ENCODE measurements around the gene WASF1.

WASF1 gene

GRCh38 chr6:110196874-110197273, 17.4 kb upstream of the WASF1 start:
- Histone ChIP-seq H3K4me1 (ENCODE audit: control insufficient read depth in 5 of 5, insufficient read depth in 5 of 5, low read length in 5 of 5) (peaks cover 0 to 3% (median 0%) of the 10 kb centered on the region in 5 donors), H3K27me3 (ENCODE audit: control insufficient read depth in 5 of 5, insufficient read depth in 4 of 5, low read length in 5 of 5) (no peaks in the 10 kb centered on the region), H3K9me3 (ENCODE audit: control insufficient read depth in 5 of 5, low read length in 5 of 5) (no peaks in the 10 kb centered on the region)

GRCh38 chr6:110195639-110196038, 16.2 kb upstream of the WASF1 start:
- Histone ChIP-seq H3K4me3 (ENCODE audit: low read depth in 1 of 5, low read length in 5 of 5) (no peak overlapping the region), H3K36me3 (ENCODE audit: control insufficient read depth in 5 of 5, insufficient read depth in 5 of 5, low read length in 5 of 5) (peaks cover 9 to 14% (median 9%) of the 10 kb centered on the region in 5 donors), H3K4me1 (ENCODE audit: control insufficient read depth in 5 of 5, insufficient read depth in 5 of 5, low read length in 5 of 5) (peaks cover 0 to 12% (median 0%) of the 10 kb centered on the region in 5 donors), H3K27ac (ENCODE audit: low read depth, low read length) (no peak overlapping the region), H3K9me3 (ENCODE audit: control insufficient read depth in 5 of 5, low read length in 5 of 5) (no peaks in the 10 kb centered on the region), H3K9ac (ENCODE audit: low read length in 5 of 5) (no peak overlapping the region), H3K27me3 (ENCODE audit: control insufficient read depth in 5 of 5, insufficient read depth in 4 of 5, low read length in 5 of 5) (no peaks in the 10 kb centered on the region)

More at GRCh38 chr6:110196874-110197273, 17.4 kb upstream of the WASF1 start:
- Histone ChIP-seq H3K36me3 (ENCODE audit: control insufficient read depth in 5 of 5, insufficient read depth in 5 of 5, low read length in 5 of 5) (peaks cover 9 to 14% (median 9%) of the 10 kb centered on the region in 5 donors), H3K27ac (ENCODE audit: low read depth, low read length) (no peak overlapping the region), H3K4me3 (ENCODE audit: low read depth in 1 of 5, low read length in 5 of 5) (no peak overlapping the region), H3K9ac (ENCODE audit: low read length in 5 of 5) (no peak overlapping the region)

GRCh38 chr6:110191477-110191876, 12.0 kb upstream of the WASF1 start:
- no peak overlapping the region for H3K27ac ChIP-seq (ENCODE audit: low read depth, low read length)
- H3K4me3 ChIP-seq (ENCODE audit: low read depth in 1 of 5, low read length in 5 of 5): no peak overlapping the region
- peaks cover 0 to 15% (median 0%) of the 10 kb centered on the region in 5 donors for H3K4me1 ChIP-seq (ENCODE audit: control insufficient read depth in 5 of 5, insufficient read depth in 5 of 5, low read length in 5 of 5)

GRCh38 chr6:110190726-110191125, 11.3 kb upstream of the WASF1 start:
- no peaks in the 10 kb centered on the region for H3K27me3 ChIP-seq (ENCODE audit: control insufficient read depth in 5 of 5, insufficient read depth in 4 of 5, low read length in 5 of 5)
- H3K36me3 ChIP-seq (ENCODE audit: control insufficient read depth in 5 of 5, insufficient read depth in 5 of 5, low read length in 5 of 5): peaks cover 9 to 10% (median 9%) of the 10 kb centered on the region in 5 donors
- H3K4me3 ChIP-seq (ENCODE audit: low read depth in 1 of 5, low read length in 5 of 5): no peak overlapping the region
- H3K9ac ChIP-seq (ENCODE audit: low read length in 5 of 5): no peak overlapping the region
- no peaks in the 10 kb centered on the region for H3K9me3 ChIP-seq (ENCODE audit: control insufficient read depth in 5 of 5, low read length in 5 of 5)
- H3K27ac ChIP-seq (ENCODE audit: low read depth, low read length): no peak overlapping the region
- H3K4me1 ChIP-seq (ENCODE audit: control insufficient read depth in 5 of 5, insufficient read depth in 5 of 5, low read length in 5 of 5): peaks cover 0 to 17% (median 0%) of the 10 kb centered on the region in 5 donors

More at GRCh38 chr6:110191477-110191876, 12.0 kb upstream of the WASF1 start:
- peaks cover 9 to 10% (median 9%) of the 10 kb centered on the region in 5 donors for H3K36me3 ChIP-seq (ENCODE audit: control insufficient read depth in 5 of 5, insufficient read depth in 5 of 5, low read length in 5 of 5)
- H3K9ac ChIP-seq (ENCODE audit: low read length in 5 of 5): no peak overlapping the region
- H3K9me3 ChIP-seq (ENCODE audit: control insufficient read depth in 5 of 5, low read length in 5 of 5): no peaks in the 10 kb centered on the region
- H3K27me3 ChIP-seq (ENCODE audit: control insufficient read depth in 5 of 5, insufficient read depth in 4 of 5, low read length in 5 of 5): no peaks in the 10 kb centered on the region

GRCh38 chr6:110188791-110189190, 9.3 kb upstream of the WASF1 start:
- H3K36me3 ChIP-seq (ENCODE audit: control insufficient read depth in 5 of 5, insufficient read depth in 5 of 5, low read length in 5 of 5): peaks cover 2 to 4% (median 3%) of the 10 kb centered on the region in 5 donors
- no peaks in the 10 kb centered on the region for H3K9me3 ChIP-seq (ENCODE audit: control insufficient read depth in 5 of 5, low read length in 5 of 5)
- no peak overlapping the region for H3K4me3 ChIP-seq (ENCODE audit: low read depth in 1 of 5, low read length in 5 of 5)
- no peaks in the 10 kb centered on the region for H3K27me3 ChIP-seq (ENCODE audit: control insufficient read depth in 5 of 5, insufficient read depth in 4 of 5, low read length in 5 of 5)
- peaks cover 0 to 22% (median 10%) of the 10 kb centered on the region in 5 donors for H3K4me1 ChIP-seq (ENCODE audit: control insufficient read depth in 5 of 5, insufficient read depth in 5 of 5, low read length in 5 of 5)
- no peak overlapping the region for H3K27ac ChIP-seq (ENCODE audit: low read depth, low read length)
- H3K9ac ChIP-seq (ENCODE audit: low read length in 5 of 5): no peak overlapping the region

GRCh38 chr6:110185879-110186278, 6.4 kb upstream of the WASF1 start:
- Histone ChIP-seq H3K27me3 (ENCODE audit: control insufficient read depth in 5 of 5, insufficient read depth in 4 of 5, low read length in 5 of 5) (no peaks in the 10 kb centered on the region), H3K27ac (ENCODE audit: low read depth, low read length) (no peak overlapping the region), H3K4me1 (ENCODE audit: control insufficient read depth in 5 of 5, insufficient read depth in 5 of 5, low read length in 5 of 5) (peaks cover 3 to 36% (median 35%) of the 10 kb centered on the region in 5 donors), H3K9ac (ENCODE audit: low read length in 5 of 5) (no peak overlapping the region), H3K4me3 (ENCODE audit: low read depth in 1 of 5, low read length in 5 of 5) (no peak overlapping the region), H3K9me3 (ENCODE audit: control insufficient read depth in 5 of 5, low read length in 5 of 5) (no peaks in the 10 kb centered on the region), H3K36me3 (ENCODE audit: control insufficient read depth in 5 of 5, insufficient read depth in 5 of 5, low read length in 5 of 5) (no peaks in the 10 kb centered on the region)

GRCh38 chr6:110183292-110183885, 3.9 kb upstream of the WASF1 start:
- no peaks in the 10 kb centered on the region for H3K27me3 ChIP-seq (ENCODE audit: control insufficient read depth in 5 of 5, insufficient read depth in 4 of 5, low read length in 5 of 5)
- peaks cover 3 to 56% (median 44%) of the 10 kb centered on the region in 5 donors for H3K4me1 ChIP-seq (ENCODE audit: control insufficient read depth in 5 of 5, insufficient read depth in 5 of 5, low read length in 5 of 5)
- H3K27ac ChIP-seq (ENCODE audit: low read depth, low read length): no peak overlapping the region
- no peaks in the 10 kb centered on the region for H3K9me3 ChIP-seq (ENCODE audit: control insufficient read depth in 5 of 5, low read length in 5 of 5)
- H3K9ac ChIP-seq (ENCODE audit: low read length in 5 of 5): no peak overlapping the region
- H3K36me3 ChIP-seq (ENCODE audit: control insufficient read depth in 5 of 5, insufficient read depth in 5 of 5, low read length in 5 of 5): no peaks in the 10 kb centered on the region
- H3K4me3 ChIP-seq (ENCODE audit: low read depth in 1 of 5, low read length in 5 of 5): no peak overlapping the region

GRCh38 chr6:110181131-110182030, 1.9 kb upstream of the WASF1 start:
- Histone ChIP-seq H3K27ac (ENCODE audit: low read depth, low read length) (peak overlapping the region; percentile 79), H3K27me3 (ENCODE audit: control insufficient read depth in 5 of 5, insufficient read depth in 4 of 5, low read length in 5 of 5) (no peaks in the 10 kb centered on the region), H3K36me3 (ENCODE audit: control insufficient read depth in 5 of 5, insufficient read depth in 5 of 5, low read length in 5 of 5) (no peaks in the 10 kb centered on the region), H3K9me3 (ENCODE audit: control insufficient read depth in 5 of 5, low read length in 5 of 5) (no peaks in the 10 kb centered on the region), H3K4me3 (ENCODE audit: low read depth in 1 of 5, low read length in 5 of 5) (peak overlapping the region; percentile 84 to 100 (median 99)), H3K4me1 (ENCODE audit: control insufficient read depth in 5 of 5, insufficient read depth in 5 of 5, low read length in 5 of 5) (peaks cover 3 to 59% (median 47%) of the 10 kb centered on the region in 5 donors), H3K9ac (ENCODE audit: low read length in 5 of 5) (peak overlapping the region; percentile 72 to 97 (median 86))

GRCh38 chr6:110180228-110181008, 948 bp upstream of the WASF1 start, which contains the start of gene CDC40:
Gene CDC40 (plus strand): TSS chr6:110180427. CDS start chr6:110180445, 18 bp downstream.
- H3K27me3 ChIP-seq (ENCODE audit: control insufficient read depth in 5 of 5, insufficient read depth in 4 of 5, low read length in 5 of 5): no peaks in the 10 kb centered on the region

More at GRCh38 chr6:110180228-110181008, 948 bp upstream of the WASF1 start, which contains the start of gene CDC40:
- H3K36me3 ChIP-seq (ENCODE audit: control insufficient read depth in 5 of 5, insufficient read depth in 5 of 5, low read length in 5 of 5): no peaks in the 10 kb centered on the region
- H3K4me3 ChIP-seq (ENCODE audit: low read depth in 1 of 5, low read length in 5 of 5): peak within 1 kb of the TSS; percentile 84 to 100 (median 99)
- H3K27ac ChIP-seq (ENCODE audit: low read depth, low read length): peak within 1 kb of the TSS; percentile 79
- H3K4me1 ChIP-seq (ENCODE audit: control insufficient read depth in 5 of 5, insufficient read depth in 5 of 5, low read length in 5 of 5): peaks cover 3 to 59% (median 45%) of the 10 kb centered on the region in 5 donors
- H3K9ac ChIP-seq (ENCODE audit: low read length in 5 of 5): peak within 1 kb of the TSS; percentile 72 to 97 (median 86)
- H3K9me3 ChIP-seq (ENCODE audit: control insufficient read depth in 5 of 5, low read length in 5 of 5): no peaks in the 10 kb centered on the region
